OCI-LY1 (cell line): ENCODE results near the gene B4GALT5.

Experiments used
- H2AFZ ChIP-seq: fragments of 200-600 bp; sonication (generic), shearing (Covaris generic); 2 replicates; pipeline ENCODE4 v1.6.0; 2014; ENCODE audit warnings: antibody characterized with exemption, mild to moderate bottlenecking, low read length
- H3F3A ChIP-seq: fragments of 200-600 bp; sonication (generic), shearing (Covaris generic); 2 replicates; pipeline ENCODE4 v1.6.0; 2014; ENCODE audit warnings: mild to moderate bottlenecking, antibody characterized with exemption, low read length, moderate library complexity; ENCODE audit not compliant: insufficient read depth
- H3K27ac ChIP-seq: fragments of 200-600 bp; sonication (generic); 2 replicates; pipeline ENCODE4 v1.5.1; 2014; ENCODE audit warnings: low read length, mixed run types, mild to moderate bottlenecking, low read depth; ENCODE audit not compliant: poor library complexity, severe bottlenecking
- H3K27me3 ChIP-seq: fragments of 200-600 bp; sonication (generic); 2 replicates; pipeline ENCODE4 v1.6.0; 2014; ENCODE audit warnings: antibody characterized with exemption, mild to moderate bottlenecking, low read length, moderate library complexity; ENCODE audit not compliant: insufficient read depth
- H3K36me3 ChIP-seq: fragments of 200-600 bp; sonication (generic); 2 replicates; pipeline ENCODE4 v1.6.1; 2014; ENCODE audit warnings: mild to moderate bottlenecking, antibody characterized with exemption, low read length, moderate library complexity, mixed read lengths; ENCODE audit not compliant: insufficient read depth
- H3K4me1 ChIP-seq: fragments of 200-600 bp; sonication (generic); 2 replicates; pipeline ENCODE4 v1.5.1; 2014; ENCODE audit warnings: mild to moderate bottlenecking, low read length, moderate library complexity; ENCODE audit not compliant: insufficient read depth, severe bottlenecking
- H3K4me2 ChIP-seq: fragments of 200-600 bp; sonication (generic), shearing (Covaris generic); 2 replicates; pipeline ENCODE4 v1.6.1; 2014; ENCODE audit warnings: low read length
- H3K4me3 ChIP-seq: fragments of 200-600 bp; sonication (generic); 2 replicates; pipeline ENCODE4 v1.5.1; 2014; ENCODE audit warnings: low read length, low read depth, mild to moderate bottlenecking, mixed read lengths; ENCODE audit not compliant: poor library complexity, severe bottlenecking
- H3K79me2 ChIP-seq: fragments of 200-600 bp; shearing (Covaris generic); 2 replicates; pipeline ENCODE4 v1.6.1; 2016; ENCODE audit warnings: mixed run types, low read length, mixed read lengths; ENCODE audit not compliant: insufficient read depth
- H3K9ac ChIP-seq: fragments of 200-600 bp; sonication (generic), shearing (Covaris generic); 2 replicates; pipeline ENCODE4 v1.6.1; 2014; ENCODE audit warnings: mild to moderate bottlenecking, low read length, mixed read lengths
- H3K9me2 ChIP-seq: fragments of 200-600 bp; sonication (generic), shearing (Covaris generic); 2 replicates; pipeline ENCODE4 v1.6.1; 2014; ENCODE audit warnings: low read depth, mild to moderate bottlenecking, low read length, mixed read lengths
- H3K9me3 ChIP-seq: fragments of 200-600 bp; shearing (Covaris generic); 2 replicates; pipeline ENCODE4 v1.6.1; 2014; ENCODE audit warnings: low read length, mixed read lengths
- H4K20me1 ChIP-seq: fragments of 200-600 bp; sonication (generic), shearing (Covaris generic); 2 replicates; pipeline ENCODE4 v1.6.0; 2016; ENCODE audit warnings: mild to moderate bottlenecking, low read length; ENCODE audit not compliant: insufficient read depth
- CTCF ChIP-seq: fragments of 200-600 bp; sonication (generic), shearing (Covaris generic); IDR thresholded peaks from 2 replicates; pipeline ENCODE4 v1.5.1; 2017; ENCODE audit warnings: mild to moderate bottlenecking, antibody characterized with exemption, low read length, moderate library complexity, mixed read lengths
- EZH2 ChIP-seq: fragments of 200-600 bp; sonication (generic), shearing (Covaris generic); IDR thresholded peaks from 2 replicates; pipeline ENCODE4 v1.8.0; 2017; ENCODE audit warnings: borderline replicate concordance, mixed run types, mild to moderate bottlenecking, antibody characterized with exemption, low read length, moderate library complexity, mixed read lengths

Gene B4GALT5

GRCh38 chr20:49593466-49594142, 120.1 kb downstream of the B4GALT5 start:
- Histone ChIP-seq H3K9ac (no peak overlapping the region), H3K27me3 (peaks cover under 1% of the 10 kb centered on the region; the same call in 1 of the 2 replicates), H3K9me2 (no peaks in the 10 kb centered on the region), H3K79me2 (no peaks in the 10 kb centered on the region), H3K9me3 (peaks cover 4% of the 10 kb centered on the region; the same call in 1 of the 2 replicates), H3K4me1 (peaks cover 19% of the 10 kb centered on the region), H3K36me3 (no peaks in the 10 kb centered on the region), H3F3A (no peaks in the 10 kb centered on the region), H2AFZ (no peak overlapping the region), H4K20me1 (no peaks in the 10 kb centered on the region), H3K4me3 (no peak overlapping the region), H3K27ac (no peak overlapping the region), H3K4me2 (no peak overlapping the region)
- TF ChIP-seq CTCF, result no peak

GRCh38 chr20:49592120-49592519, 121.6 kb downstream of the B4GALT5 start:
- H3K9ac ChIP-seq, result no peak overlapping the region
- no peaks in the 10 kb centered on the region for H3K36me3 ChIP-seq
- no peaks in the 10 kb centered on the region for H3F3A ChIP-seq
- H3K79me2 ChIP-seq, result no peaks in the 10 kb centered on the region
- H3K4me3 ChIP-seq, result no peak overlapping the region
- no peak overlapping the region for H3K4me2 ChIP-seq
- no peaks in the 10 kb centered on the region for H4K20me1 ChIP-seq
- no peak overlapping the region for H2AFZ ChIP-seq
- H3K27me3 ChIP-seq, result peaks cover 5% of the 10 kb centered on the region; the same call in 1 of the 2 replicates
- H3K4me1 ChIP-seq, result peaks cover 19% of the 10 kb centered on the region
- no peaks in the 10 kb centered on the region for H3K9me2 ChIP-seq
- no peaks in the 10 kb centered on the region for H3K9me3 ChIP-seq
- no peak overlapping the region for H3K27ac ChIP-seq
- TF ChIP-seq CTCF (no peak), EZH2 (no peak)

- Histone ChIP-seq H3K27ac (no peak overlapping the region), H2AFZ (no peak overlapping the region), H3K4me3 (no peak overlapping the region), H3K27me3 (peaks cover 5% of the 10 kb centered on the region; the same call in 1 of the 2 replicates), H3K4me1 (peaks cover 18% of the 10 kb centered on the region), H3K9me2 (no peaks in the 10 kb centered on the region), H3K4me2 (no peak overlapping the region), H3K9me3 (no peaks in the 10 kb centered on the region), H3K36me3 (no peaks in the 10 kb centered on the region), H3F3A (no peaks in the 10 kb centered on the region), H3K79me2 (no peaks in the 10 kb centered on the region), H3K9ac (no peak overlapping the region), H4K20me1 (no peaks in the 10 kb centered on the region)
- TF ChIP-seq EZH2, result no peak
- no peak for TF ChIP-seq CTCF
Observed at GRCh38 chr20:49591217-49591865, 122.3 kb downstream of the B4GALT5 start.
